Measurements from ENCODE around the gene LRP1. TPM values are rescaled to one million over a fixed set of nuclear protein-coding genes. Genes with fewer than 3 reads are reported as not detected.

The LRP1 gene
- total and polyA plus RNA-seq, 2 of the 13 experiments (the other 11 are each of a cell fraction or from before 2014, with no cell fraction given): 14.7 to 30.8 TPM

GRCh38 chr12:57224973-57225679 lies 96.8 kb downstream of the LRP1 start (continued):
- TF ChIP-seq ZBTB14 (CRISPR knock-in tag; IDR thresholded peaks at IDR 0.05): peak; percentile 24; the same call in 1 of the 2 replicates
- TF ChIP-seq MXI1 (IDR thresholded peaks at IDR 0.05; ENCODE audit: borderline replicate concordance, low read depth, low read length): no peak
- 0 out of 2 replicates have a peak, but pooled peaks have one; percentile 50 for TF ChIP-seq ZHX1 (CRISPR knock-in tag; IDR thresholded peaks at IDR 0.05; ENCODE audit: low read depth)
- TF ChIP-seq FOXK2 (IDR thresholded peaks at IDR 0.05): no peak
- TF ChIP-seq ZBTB38 (CRISPR knock-in tag; IDR thresholded peaks at IDR 0.05): peak; percentile 51; the same call in 1 of the 2 replicates
- no peak for TF ChIP-seq ZNF562 (CRISPR knock-in tag; IDR thresholded peaks at IDR 0.05; ENCODE audit: borderline replicate concordance)
- TF ChIP-seq NFRKB (IDR thresholded peaks at IDR 0.05): no peak
- 0 out of 2 replicates have a peak, but pooled peaks have one; percentile 36 for TF ChIP-seq ZNF501 (CRISPR knock-in tag; IDR thresholded peaks at IDR 0.05)
- TF ChIP-seq ZNF205 (CRISPR knock-in tag; IDR thresholded peaks at IDR 0.05): 0 out of 2 replicates have a peak, but pooled peaks have one; percentile 27
- TF ChIP-seq ZMYM2 (CRISPR knock-in tag; IDR thresholded peaks at IDR 0.05): no peak
- peak; percentile 37 for TF ChIP-seq THAP11 (CRISPR knock-in tag; IDR thresholded peaks at IDR 0.05)
- no peak for TF ChIP-seq PAX8 (CRISPR knock-in tag; IDR thresholded peaks at IDR 0.05; ENCODE audit: borderline replicate concordance)
- no peak for TF ChIP-seq KDM1A (CRISPR knock-in tag; IDR thresholded peaks at IDR 0.05)
- peak; percentile 68 for TF ChIP-seq HOXA3 (CRISPR knock-in tag; IDR thresholded peaks at IDR 0.05)
- no peak for TF ChIP-seq MYPOP (CRISPR knock-in tag; IDR thresholded peaks at IDR 0.05)
- no peak for TF ChIP-seq RFXANK (CRISPR knock-in tag; IDR thresholded peaks at IDR 0.05)
- TF ChIP-seq MXD3 (CRISPR knock-in tag; IDR thresholded peaks at IDR 0.05): 0 out of 2 replicates have a peak, but pooled peaks have one; percentile 43
- no peak for TF ChIP-seq HNRNPLL (IDR thresholded peaks at IDR 0.05; ENCODE audit: low read depth, low read length, poor library complexity, severe bottlenecking)
- TF ChIP-seq GABPB1 (CRISPR knock-in tag; IDR thresholded peaks at IDR 0.05): peak; percentile 55; the same call in 1 of the 2 replicates
- no peak for TF ChIP-seq ZUFSP (CRISPR knock-in tag; IDR thresholded peaks at IDR 0.05; ENCODE audit: borderline replicate concordance)
- no peak for TF ChIP-seq ZFP36L1 (CRISPR knock-in tag; IDR thresholded peaks at IDR 0.05)
- no peak for TF ChIP-seq HINFP (CRISPR knock-in tag; IDR thresholded peaks at IDR 0.05; ENCODE audit: low read depth)

Data from HepG2 (cell line).